ENCODE measurements around the gene ANKS1B. TPM values are rescaled to one million over a fixed set of nuclear protein-coding genes. Genes with fewer than 3 reads are reported as not detected.
A peak's percentile ranks its signal among the peaks of the same experiment; 100 is the strongest.

Gene ANKS1B
- total RNA-seq, 1 donor from 2014 or later = 0.46 TPM

- no peak overlapping the region for H3K4me3 ChIP-seq (ENCODE audit: low read depth, low read length)
- TF ChIP-seq, protein P1, sequence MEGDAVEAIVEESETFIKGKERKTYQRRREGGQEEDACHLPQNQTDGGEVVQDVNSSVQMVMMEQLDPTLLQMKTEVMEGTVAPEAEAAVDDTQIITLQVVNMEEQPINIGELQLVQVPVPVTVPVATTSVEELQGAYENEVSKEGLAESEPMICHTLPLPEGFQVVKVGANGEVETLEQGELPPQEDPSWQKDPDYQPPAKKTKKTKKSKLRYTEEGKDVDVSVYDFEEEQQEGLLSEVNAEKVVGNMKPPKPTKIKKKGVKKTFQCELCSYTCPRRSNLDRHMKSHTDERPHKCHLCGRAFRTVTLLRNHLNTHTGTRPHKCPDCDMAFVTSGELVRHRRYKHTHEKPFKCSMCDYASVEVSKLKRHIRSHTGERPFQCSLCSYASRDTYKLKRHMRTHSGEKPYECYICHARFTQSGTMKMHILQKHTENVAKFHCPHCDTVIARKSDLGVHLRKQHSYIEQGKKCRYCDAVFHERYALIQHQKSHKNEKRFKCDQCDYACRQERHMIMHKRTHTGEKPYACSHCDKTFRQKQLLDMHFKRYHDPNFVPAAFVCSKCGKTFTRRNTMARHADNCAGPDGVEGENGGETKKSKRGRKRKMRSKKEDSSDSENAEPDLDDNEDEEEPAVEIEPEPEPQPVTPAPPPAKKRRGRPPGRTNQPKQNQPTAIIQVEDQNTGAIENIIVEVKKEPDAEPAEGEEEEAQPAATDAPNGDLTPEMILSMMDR (conservative IDR thresholded peaks at IDR 0.05; ENCODE audit: low read depth, low read length) = no peak
- no peak for DNase-seq (ENCODE audit: low read depth)
Observed at GRCh38 chr12:99752740-99753139, 232.0 kb downstream of the ANKS1B start.

DNA sequence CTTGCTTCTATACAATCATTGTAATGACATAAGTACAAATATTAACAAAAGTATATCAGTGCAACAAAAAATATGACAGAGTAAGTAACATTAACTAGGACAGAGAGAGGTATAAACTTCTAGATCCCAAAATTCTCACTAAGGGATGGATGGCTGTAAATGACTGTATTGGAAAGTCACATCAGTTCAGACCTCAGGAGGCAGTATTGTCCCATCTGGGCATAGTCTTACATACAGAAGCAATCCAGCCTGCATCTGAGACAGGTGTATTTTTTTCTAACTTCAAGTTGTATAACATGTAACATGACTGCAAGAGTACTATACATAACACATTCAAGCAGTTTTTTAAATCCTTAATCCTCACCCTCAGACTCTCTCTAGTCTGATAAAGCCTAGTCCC lies 238.2 kb downstream of the ANKS1B start:
- TF ChIP-seq, protein P1 (conservative IDR thresholded peaks at IDR 0.05; ENCODE audit: low read depth, low read length) = peak; percentile 13
- H3K4me3 ChIP-seq (ENCODE audit: low read depth, low read length) = no peak overlapping the region
- DNase-seq (ENCODE audit: low read depth) = no peak

GRCh38 chr12:99745895-99746294 lies 238.8 kb downstream of the ANKS1B start:
- TF ChIP-seq, protein P1 (conservative IDR thresholded peaks at IDR 0.05; ENCODE audit: low read depth, low read length) = no peak
- DNase-seq (ENCODE audit: low read depth) = no peak
- no peak overlapping the region for H3K4me3 ChIP-seq (ENCODE audit: low read depth, low read length)

GRCh38 chr12:99745121-99745520 lies 239.6 kb downstream of the ANKS1B start:
- TF ChIP-seq, protein P1 (conservative IDR thresholded peaks at IDR 0.05; ENCODE audit: low read depth, low read length) = no peak
- DNase-seq (ENCODE audit: low read depth) = no peak
- H3K4me3 ChIP-seq (ENCODE audit: low read depth, low read length) = no peak overlapping the region

DNA sequence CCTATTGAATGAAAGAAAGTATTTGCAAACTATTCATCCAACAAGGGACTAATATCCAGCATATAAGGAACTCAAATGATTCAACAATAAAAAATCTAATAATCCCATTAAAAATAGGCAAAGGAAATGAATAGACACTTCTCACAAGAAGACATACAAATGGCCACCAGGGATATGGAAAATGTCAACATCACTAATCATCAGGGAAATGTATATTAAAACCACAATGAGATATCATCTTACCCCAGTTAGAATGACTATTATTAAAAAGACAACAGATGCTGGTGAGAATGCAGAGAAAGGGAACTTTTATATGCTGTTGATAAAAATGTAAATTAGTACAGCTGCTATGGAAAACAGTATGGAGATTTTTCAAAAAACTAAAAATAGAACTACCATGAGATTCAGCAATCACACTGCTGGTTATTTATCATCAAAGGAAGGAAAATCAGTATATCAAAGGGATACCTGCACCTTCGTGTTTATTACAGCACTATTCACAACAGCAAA lies 247.9 kb downstream of the ANKS1B start:
- H3K4me3 ChIP-seq (ENCODE audit: low read depth, low read length) = no peak overlapping the region
- no peak for DNase-seq (ENCODE audit: low read depth)
- TF ChIP-seq, protein P1 (conservative IDR thresholded peaks at IDR 0.05; ENCODE audit: low read depth, low read length) = no peak

DNA sequence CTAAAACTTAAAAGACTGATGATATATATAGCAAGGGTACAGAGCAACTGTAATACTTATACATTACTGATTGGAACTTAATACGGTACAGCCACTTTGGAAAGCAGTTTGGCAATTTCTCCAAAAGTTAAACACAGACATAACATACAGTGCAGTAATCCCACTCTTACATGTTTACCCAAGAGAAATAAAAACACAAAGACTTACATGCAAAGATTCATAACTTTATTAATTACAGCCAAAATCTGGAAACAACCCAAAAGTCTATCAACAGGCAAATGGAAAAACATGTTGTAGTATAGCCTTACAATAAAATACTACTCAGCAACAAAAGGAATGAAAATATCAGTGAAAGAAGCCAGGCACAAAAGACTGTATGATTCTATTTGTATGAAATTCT lies 252.6 kb downstream of the ANKS1B start:
- no peak overlapping the region for H3K4me3 ChIP-seq (ENCODE audit: low read depth, low read length)
- TF ChIP-seq, protein P1 (conservative IDR thresholded peaks at IDR 0.05; ENCODE audit: low read depth, low read length) = no peak
- DNase-seq (ENCODE audit: low read depth) = no peak

DNA sequence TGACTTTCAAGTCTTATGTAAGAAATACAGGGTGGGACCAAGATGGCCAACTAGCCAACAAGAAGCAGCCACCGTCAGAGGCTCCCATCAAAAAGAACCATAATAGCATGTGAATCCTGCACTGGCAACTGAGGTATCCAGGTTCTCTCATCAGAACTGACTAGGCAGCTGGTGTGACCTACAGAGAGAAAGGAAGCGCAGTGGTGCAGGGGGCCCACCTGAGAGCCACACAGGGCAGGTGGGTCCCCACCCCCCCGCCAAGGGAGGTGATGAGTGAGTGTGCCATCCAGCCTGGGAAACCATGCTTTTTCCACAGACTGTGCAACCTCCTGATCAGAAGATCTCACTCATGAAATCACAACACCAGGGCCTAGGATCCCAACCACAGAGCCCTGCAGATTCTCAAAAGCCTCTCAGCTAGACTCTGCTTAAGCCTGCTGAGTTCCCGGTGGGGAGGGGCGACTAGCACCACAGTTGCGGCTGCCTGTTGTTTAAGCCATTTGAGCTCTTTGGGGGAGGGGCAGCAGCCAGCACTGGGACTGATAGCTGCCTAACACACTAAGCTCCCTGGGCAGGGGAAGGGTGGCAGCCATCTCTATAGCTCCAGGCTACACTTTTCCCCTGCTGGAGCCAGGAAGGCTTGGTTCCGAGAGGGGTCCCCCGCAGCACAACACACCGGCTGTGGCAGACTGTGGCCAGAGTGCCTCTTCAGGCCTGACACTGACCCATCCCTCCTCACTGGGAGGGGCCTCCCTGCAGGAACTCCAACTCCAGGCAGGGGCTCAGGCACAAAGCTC lies 261.8 kb downstream of the ANKS1B start:
- DNase-seq (ENCODE audit: low read depth) = no peak
- TF ChIP-seq, protein P1 (conservative IDR thresholded peaks at IDR 0.05; ENCODE audit: low read depth, low read length) = no peak
- no peak overlapping the region for H3K4me3 ChIP-seq (ENCODE audit: low read depth, low read length)
